Stomach (tissue), 9 donors: ENCODE results near the gene APEX2. TPM values are rescaled to one million over a fixed set of nuclear protein-coding genes. Genes with fewer than 3 reads are reported as not detected.
A peak's percentile ranks its signal among the peaks of the same experiment; 100 is the strongest.
"Not testable (repeated sequence)": the region's sequence is repeated elsewhere in the genome, so short reads cannot be mapped to it uniquely, and the experiment has no call there.

ENCODE experiments used
- DNase-seq, 2 donors: peaks; one replicate each; pipeline versions ENCODE4 v3.0.0 to v3.0.0-alpha.2; 2013 to 2019
- H3K27ac ChIP-seq, 5 donors: fragments of 200-600 bp in 4 of 5; sonication (generic) in 4 of 5; one replicate each; pipeline ENCODE4 v1.5.1; 2013 to 2019; ENCODE audit warnings: mild to moderate bottlenecking in 1 of 5, moderate library complexity in 1 of 5
- H3K27me3 ChIP-seq, 3 donors: fragments of 200-600 bp; sonication (generic); one replicate each; pipeline ENCODE4 v1.5.1; 2017 to 2019; ENCODE audit warnings: mixed run types in 1 of 3
- H3K36me3 ChIP-seq, 4 donors: fragments of 200-600 bp; sonication (generic); 1 replicate in 3 of 4; 2 replicates in 1 of 4; pipeline ENCODE4 v1.5.1; 2016 to 2019
- H3K4me1 ChIP-seq, 4 donors: fragments of 200-600 bp; sonication (generic); one replicate each; pipeline ENCODE4 v1.5.1; 2016 to 2019
- H3K4me3 ChIP-seq, 4 donors: fragments of 200-600 bp; sonication (generic) in 3 of 4; one replicate each; pipeline ENCODE4 v1.5.1; 2016 to 2019; ENCODE audit warnings: mild to moderate bottlenecking in 1 of 4
- H3K9me3 ChIP-seq, 4 donors: fragments of 200-600 bp; sonication (generic); one replicate each; pipeline ENCODE4 v1.5.1; 2016 to 2019
- EP300 ChIP-seq: sonication (generic); formaldehyde crosslinking; IDR thresholded peaks from one replicate; pipeline ENCODE4 v1.6.1; 2017; ENCODE audit warnings: antibody characterized with exemption
- POLR2A ChIP-seq, 4 donors: fragments of 450-650 bp; IDR thresholded peaks; one replicate each; pipeline ENCODE4 v1.6.1; 2016; ENCODE audit warnings: antibody characterized with exemption in 4 of 4, control low read depth in 2 of 4, mild to moderate bottlenecking in 1 of 4, moderate library complexity in 1 of 4
- POLR2AphosphoS5 ChIP-seq, 3 donors: sonication (generic); formaldehyde crosslinking; IDR thresholded peaks; one replicate each; pipeline ENCODE4 v1.6.1; 2016; ENCODE audit warnings: antibody characterized with exemption in 3 of 3
- WGBS, 5 donors: extraction: QIAGEN DNeasy Blood & Tissue Kit in 3 of 5; methylation state at CpG; one replicate each; pipeline versions ENCODE4 v1.1.5 to v1.1.7; 2013 to 2018; 5-methylcytosine and 5-hydroxymethylcytosine counted together
- intact Hi-C: fragments of 100-400 bp; cut with DNase I; formaldehyde crosslinking; loops from one replicate; pipeline ENCODE4 v1.15.1; 2023; ENCODE audit warnings: low total_unique reads
- polyA plus RNA-seq, 3 donors: library from polyadenylated mRNA; stranded (reverse); fragments of 200-250 nt; gene quantifications; one replicate each; pipeline ENCODE4 v1.2.3, GENCODE V29; 2013
- total RNA-seq, 5 donors: library from RNA; depleted of rRNA; stranded (reverse); fragments of >200 nt; gene quantifications; one replicate each; pipeline versions ENCODE4 v1.1.0 to v1.2.3, GENCODE V29; 2014 to 2016
- TF ChIP-seq, protein P1 (sequence below), 7 experiments: fragments of 450-650 bp in 4 of 7; fragments of 200-600 bp in 3 of 7; sonication (generic) in 3 of 7; IDR thresholded peaks; one replicate each; pipeline ENCODE4 v1.5.1; 2016 to 2019; ENCODE audit warnings: antibody characterized with exemption in 7 of 7, control low read depth in 2 of 7, mild to moderate bottlenecking in 1 of 7
- donor health status: healthy with polysubstance abuse.
- donor health status: Bipolar disorder and iron deficiency.
- donor health status: healthy.

Gene APEX2
- total and polyA plus RNA-seq, 8 donors: 0.29 to 11.2 (median 8.3) TPM

DNA sequence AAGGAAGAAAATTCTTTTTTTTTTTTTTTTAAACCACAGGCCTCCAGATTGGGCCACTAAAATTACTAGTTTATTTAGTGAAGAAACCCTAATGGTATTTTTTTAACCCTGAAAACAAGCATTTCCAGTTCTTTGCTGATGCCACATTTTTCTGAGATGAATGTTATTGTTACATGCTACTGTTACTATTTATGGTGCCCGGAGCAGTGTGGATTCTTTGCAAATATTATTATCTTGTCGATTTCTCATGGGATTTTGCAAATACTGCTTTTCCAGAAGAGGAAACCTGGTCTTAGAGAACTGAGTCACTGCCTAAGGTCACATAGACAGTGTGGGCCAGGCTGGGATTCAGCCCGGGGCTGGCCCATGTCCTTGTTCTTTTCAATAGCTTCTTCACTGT, 39.3 kb downstream of the APEX2 start:
- Histone ChIP-seq H3K36me3 (no peaks in the 10 kb centered on the region), H3K27me3 (no peaks in the 10 kb centered on the region), H3K9me3 (peaks cover 0 to 8% (median 2%) of the 10 kb centered on the region in 4 donors), H3K4me1 (no peaks in the 10 kb centered on the region), H3K27ac (no peak overlapping the region), H3K4me3 (no peak overlapping the region)
- intact Hi-C loops: no loop called here
- TF ChIP-seq POLR2AphosphoS5 (IDR thresholded peaks at IDR 0.05): no peak
- TF ChIP-seq POLR2A (IDR thresholded peaks at IDR 0.05): no peak
- TF ChIP-seq, protein P1, sequence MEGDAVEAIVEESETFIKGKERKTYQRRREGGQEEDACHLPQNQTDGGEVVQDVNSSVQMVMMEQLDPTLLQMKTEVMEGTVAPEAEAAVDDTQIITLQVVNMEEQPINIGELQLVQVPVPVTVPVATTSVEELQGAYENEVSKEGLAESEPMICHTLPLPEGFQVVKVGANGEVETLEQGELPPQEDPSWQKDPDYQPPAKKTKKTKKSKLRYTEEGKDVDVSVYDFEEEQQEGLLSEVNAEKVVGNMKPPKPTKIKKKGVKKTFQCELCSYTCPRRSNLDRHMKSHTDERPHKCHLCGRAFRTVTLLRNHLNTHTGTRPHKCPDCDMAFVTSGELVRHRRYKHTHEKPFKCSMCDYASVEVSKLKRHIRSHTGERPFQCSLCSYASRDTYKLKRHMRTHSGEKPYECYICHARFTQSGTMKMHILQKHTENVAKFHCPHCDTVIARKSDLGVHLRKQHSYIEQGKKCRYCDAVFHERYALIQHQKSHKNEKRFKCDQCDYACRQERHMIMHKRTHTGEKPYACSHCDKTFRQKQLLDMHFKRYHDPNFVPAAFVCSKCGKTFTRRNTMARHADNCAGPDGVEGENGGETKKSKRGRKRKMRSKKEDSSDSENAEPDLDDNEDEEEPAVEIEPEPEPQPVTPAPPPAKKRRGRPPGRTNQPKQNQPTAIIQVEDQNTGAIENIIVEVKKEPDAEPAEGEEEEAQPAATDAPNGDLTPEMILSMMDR (IDR thresholded peaks at IDR 0.05): no peak
- TF ChIP-seq EP300: no peak
- WGBS, 5 donors: 71 to 79% (median 72%) methylated on average over 3 of the region's 3 CpGs
- no peak for DNase-seq

DNA sequence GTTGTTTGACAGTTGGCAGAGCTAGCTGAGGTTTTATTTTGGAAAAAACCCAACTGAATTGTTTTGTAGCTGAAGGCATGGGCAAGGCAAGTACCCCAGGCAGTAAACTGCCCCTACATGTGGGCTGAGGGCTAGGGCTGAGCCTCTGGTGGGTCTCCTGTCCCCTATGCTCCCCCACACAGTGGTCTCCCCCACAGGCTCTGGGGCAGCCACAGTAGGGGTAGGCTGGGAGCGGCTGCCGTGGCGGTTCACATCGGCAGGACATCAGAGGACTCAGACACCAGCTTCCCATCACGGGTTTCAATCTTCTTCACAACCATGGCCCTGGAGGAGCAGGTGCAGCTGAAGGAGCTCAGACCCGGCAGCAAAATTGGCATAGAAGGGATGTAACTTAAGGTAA, 41.4 kb downstream of the APEX2 start:
- TF ChIP-seq POLR2A (IDR thresholded peaks at IDR 0.05) (no peak), POLR2AphosphoS5 (IDR thresholded peaks at IDR 0.05) (no peak), EP300 (no peak)
- TF ChIP-seq, protein P1 (IDR thresholded peaks at IDR 0.05): no peak
- H3K4me3 ChIP-seq: no peak overlapping the region
- no peaks in the 10 kb centered on the region for H3K4me1 ChIP-seq
- 87 to 98% (median 91%) methylated on average over 5 to 6 of the region's 6 CpGs for WGBS, 5 donors
- H3K27me3 ChIP-seq: no peaks in the 10 kb centered on the region
- H3K27ac ChIP-seq: no peak overlapping the region
- H3K9me3 ChIP-seq: peaks cover 0 to 8% (median 0%) of the 10 kb centered on the region in 4 donors
- no peaks in the 10 kb centered on the region for H3K36me3 ChIP-seq
- intact Hi-C loops: no loop called here
- DNase-seq: no peak

DNA sequence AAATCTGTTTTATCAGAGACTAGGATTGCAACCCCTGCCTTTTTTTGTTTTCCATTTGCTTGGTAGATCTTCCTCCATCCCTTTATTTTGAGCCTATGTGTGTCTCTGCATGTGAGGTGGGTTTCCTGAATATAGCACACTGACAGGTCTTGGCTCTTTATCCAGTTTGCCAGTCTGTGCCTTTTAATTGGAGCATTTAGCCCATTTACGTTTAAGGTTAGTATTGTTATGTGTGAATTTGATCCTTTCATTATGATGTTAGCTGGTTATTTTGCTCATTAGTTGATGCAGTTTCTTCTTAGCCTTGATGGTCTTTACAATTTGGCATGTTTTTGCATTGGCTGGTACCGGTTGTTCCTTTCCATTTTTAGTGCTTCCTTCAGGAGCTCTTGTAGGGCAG, 50.4 kb downstream of the APEX2 start:
- H3K36me3 ChIP-seq, H3K4me1 ChIP-seq, H3K27ac ChIP-seq, intact Hi-C loops, H3K4me3 ChIP-seq, H3K27me3 ChIP-seq, DNase-seq: not testable (repeated sequence)
- WGBS, 5 donors: 74 to 94% (median 88%) methylated on average over 2 of the region's 2 CpGs
- H3K9me3 ChIP-seq: peaks cover 0 to 25% (median 12%) of the 10 kb centered on the region in 4 donors

DNA sequence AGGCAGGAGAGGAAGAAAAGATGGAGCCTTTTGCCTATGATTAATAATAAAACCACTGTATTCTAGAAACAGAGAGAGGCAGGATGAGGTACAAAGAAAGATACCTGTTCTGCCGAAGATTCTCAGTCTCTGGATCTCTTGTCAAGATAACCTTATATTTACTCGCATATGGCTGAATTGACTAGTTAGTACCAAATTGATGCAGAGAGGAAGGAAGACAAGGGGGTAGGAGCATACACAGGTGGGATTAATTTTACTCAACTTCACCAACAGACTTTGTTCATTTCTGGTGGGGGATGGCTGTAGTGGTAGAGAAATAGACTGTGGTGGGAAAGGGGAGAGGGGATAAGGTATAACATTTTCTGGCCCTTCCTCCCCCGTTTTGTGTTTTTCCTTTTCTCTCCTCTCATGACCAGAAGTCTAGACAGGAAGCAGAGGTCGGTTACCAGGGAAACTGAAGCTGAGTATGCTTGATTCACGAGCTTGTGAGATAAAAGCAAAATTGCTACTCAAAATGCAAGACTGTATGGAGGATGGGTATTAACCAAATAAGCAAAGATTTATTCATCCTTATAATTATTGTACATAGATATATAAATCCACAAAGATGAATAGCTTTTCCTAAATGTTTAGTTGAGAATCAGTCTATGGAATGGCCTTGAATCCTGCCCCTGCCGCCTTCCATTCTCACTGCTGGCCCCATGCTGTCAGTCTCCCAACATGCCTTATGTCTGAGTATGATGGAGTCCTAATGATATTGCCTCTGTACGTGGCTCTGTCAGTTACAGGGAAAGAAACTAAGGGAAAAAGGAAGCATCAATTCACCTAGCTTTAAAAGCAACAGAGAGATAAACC, 56.9 kb downstream of the APEX2 start:
- no peak overlapping the region for H3K27ac ChIP-seq
- H3K4me1 ChIP-seq: no peaks in the 10 kb centered on the region
- WGBS, 5 donors: 24 to 44% (median 24%) methylated on average over 7 of the region's 7 CpGs
- intact Hi-C loops: no loop called here
- no peaks in the 10 kb centered on the region for H3K36me3 ChIP-seq
- DNase-seq: peak in 1 of 2 donors; percentile 41
- peak overlapping the region in 1 of 4 donors; percentile 15 for H3K4me3 ChIP-seq
- TF ChIP-seq POLR2A (IDR thresholded peaks at IDR 0.05) (no peak), POLR2AphosphoS5 (IDR thresholded peaks at IDR 0.05) (no peak), EP300 (no peak)
- TF ChIP-seq, protein P1 (IDR thresholded peaks at IDR 0.05): no peak
- no peaks in the 10 kb centered on the region for H3K27me3 ChIP-seq
- H3K9me3 ChIP-seq: peaks cover 0 to 12% (median 6%) of the 10 kb centered on the region in 4 donors
